SU-DHL-6 (cell line): ENCODE measurements around the gene ACBD6.

Source experiments
- CTCF ChIP-seq: fragments of 200-600 bp; sonication (generic); IDR thresholded peaks from one replicate; pipeline ENCODE4 v1.5.1; 2017; ENCODE audit warnings: antibody characterized with exemption, mild to moderate bottlenecking, low read length, moderate library complexity; ENCODE audit not compliant: insufficient read depth, poor library complexity, severe bottlenecking
- EZH2phosphoT487 ChIP-seq: fragments of 200-600 bp; sonication (generic), shearing (Covaris generic); conservative IDR thresholded peaks from 2 replicates; pipeline ENCODE4 v1.6.1; 2018; ENCODE audit warnings: mild to moderate bottlenecking, antibody characterized with exemption, low read length, moderate library complexity, mixed read lengths

GRCh38 chr1:180376253-180376652 is 126.1 kb downstream of the ACBD6 start:
- TF ChIP-seq CTCF, result no peak
- no peak for TF ChIP-seq EZH2phosphoT487
